Epidermal melanocyte (primary cell): ENCODE results near the gene HOXA9.
A peak's percentile ranks its signal among the peaks of the same experiment; 100 is the strongest.

ENCODE experiments used
- DNase-seq: peaks from one replicate; pipeline ENCODE4 v3.0.0; 2011; ENCODE audit warnings: low spot score; ENCODE audit not compliant: insufficient read length

Gene HOXA9

GRCh38 chr7:27154901-27155815 is 10.2 kb downstream of the HOXA9 start:
- no peak for DNase-seq

GRCh38 chr7:27154369-27154768 is 11.0 kb downstream of the HOXA9 start:
- no peak for DNase-seq

DNA sequence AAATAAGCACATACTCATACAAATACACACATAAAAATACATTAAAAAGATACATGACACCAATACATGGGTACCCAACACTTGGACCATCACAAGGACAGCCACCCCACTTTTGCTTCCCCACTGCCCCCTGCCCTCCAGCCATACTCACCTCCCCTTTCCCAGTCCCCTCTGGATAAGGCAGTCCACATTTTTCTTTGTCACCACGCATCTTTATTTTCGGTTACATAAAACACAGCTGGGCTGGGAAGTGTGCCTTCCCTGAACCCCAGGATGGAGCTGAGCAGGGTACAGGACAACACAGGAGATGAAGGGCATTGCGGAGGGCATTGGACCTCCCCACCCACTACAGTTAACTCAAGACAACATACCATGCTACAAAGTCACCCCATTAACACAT is 11.8 kb downstream of the HOXA9 start:
- no peak for DNase-seq

- no peak for DNase-seq
Observed at GRCh38 chr7:27152816-27153442, 12.4 kb downstream of the HOXA9 start.

- peak; percentile 87 for DNase-seq
Observed at GRCh38 chr7:27151931-27152815, 13.2 kb downstream of the HOXA9 start, which contains the start of gene HOXA3. HOXA3 (minus strand) TSS chr7:27152583; CDS start chr7:27110640, 41,943 bp downstream.

DNA sequence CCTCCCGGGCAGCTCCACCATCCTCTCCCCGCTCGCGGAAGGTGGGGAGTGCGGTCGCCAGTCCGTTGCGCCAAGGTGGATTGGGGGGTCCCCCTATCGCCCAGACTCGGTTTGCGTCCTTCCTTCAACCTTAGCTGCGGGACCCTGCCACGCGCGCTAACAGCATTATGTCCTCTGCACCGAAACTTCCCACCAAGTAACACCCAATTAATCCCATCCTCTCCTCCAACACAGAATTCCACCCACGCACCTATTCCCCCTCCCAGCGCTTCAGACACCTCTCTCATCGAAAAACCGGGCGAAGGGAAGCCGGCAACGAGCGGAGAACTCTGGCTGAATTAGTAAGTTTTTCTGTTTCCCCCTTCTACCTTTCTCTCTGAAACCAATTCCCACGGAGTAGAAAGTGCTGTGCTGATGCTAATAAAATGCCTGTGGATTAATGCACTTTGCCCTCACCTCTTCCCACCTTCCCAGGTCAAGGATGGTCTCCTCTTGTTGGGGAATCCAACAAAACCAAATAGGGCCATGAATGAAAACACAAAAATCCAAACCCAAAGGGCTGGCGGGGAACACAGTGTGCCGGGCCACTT is 13.9 kb downstream of the HOXA9 start:
- no peak for DNase-seq

DNA sequence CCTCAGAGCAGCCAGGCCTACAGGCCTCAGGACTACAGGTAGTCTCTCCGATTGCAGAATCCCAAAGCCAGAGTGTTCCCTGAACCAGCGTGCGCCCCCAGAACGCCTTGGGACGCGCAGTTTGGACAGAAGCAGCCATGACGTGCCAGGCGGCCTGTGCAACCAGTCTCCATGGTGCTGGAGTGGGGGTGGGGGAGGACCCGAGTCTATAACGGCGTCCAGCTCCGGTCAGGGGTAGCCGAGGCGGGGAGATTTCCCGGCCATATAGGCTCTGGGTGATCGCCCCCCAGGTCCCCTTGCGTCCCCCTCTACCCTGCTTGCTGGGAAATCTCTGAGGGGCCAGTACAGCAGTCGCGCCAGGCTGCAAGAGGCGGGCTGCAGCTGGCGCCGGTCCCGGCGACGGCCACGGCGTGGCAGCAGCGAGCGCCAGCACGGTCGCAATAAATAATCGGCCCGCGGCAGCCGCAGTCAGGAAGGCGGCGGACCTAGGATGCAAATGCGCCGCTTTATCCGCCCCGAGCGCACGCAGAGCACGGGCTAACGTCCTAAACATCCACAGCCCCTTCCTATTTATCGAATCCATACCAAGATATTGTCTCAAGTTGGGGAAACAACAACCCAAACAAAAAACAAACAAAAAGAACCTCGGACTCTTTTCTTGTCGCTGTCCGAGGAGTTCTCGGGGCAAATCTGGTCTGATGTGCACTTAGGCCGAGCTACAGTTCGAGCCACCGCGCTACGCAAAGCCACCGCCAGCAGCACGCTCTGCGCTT is 14.6 kb downstream of the HOXA9 start:
- DNase-seq: peak; percentile 97

- DNase-seq: no peak
Observed at GRCh38 chr7:27149842-27150567, 15.3 kb downstream of the HOXA9 start.

DNA sequence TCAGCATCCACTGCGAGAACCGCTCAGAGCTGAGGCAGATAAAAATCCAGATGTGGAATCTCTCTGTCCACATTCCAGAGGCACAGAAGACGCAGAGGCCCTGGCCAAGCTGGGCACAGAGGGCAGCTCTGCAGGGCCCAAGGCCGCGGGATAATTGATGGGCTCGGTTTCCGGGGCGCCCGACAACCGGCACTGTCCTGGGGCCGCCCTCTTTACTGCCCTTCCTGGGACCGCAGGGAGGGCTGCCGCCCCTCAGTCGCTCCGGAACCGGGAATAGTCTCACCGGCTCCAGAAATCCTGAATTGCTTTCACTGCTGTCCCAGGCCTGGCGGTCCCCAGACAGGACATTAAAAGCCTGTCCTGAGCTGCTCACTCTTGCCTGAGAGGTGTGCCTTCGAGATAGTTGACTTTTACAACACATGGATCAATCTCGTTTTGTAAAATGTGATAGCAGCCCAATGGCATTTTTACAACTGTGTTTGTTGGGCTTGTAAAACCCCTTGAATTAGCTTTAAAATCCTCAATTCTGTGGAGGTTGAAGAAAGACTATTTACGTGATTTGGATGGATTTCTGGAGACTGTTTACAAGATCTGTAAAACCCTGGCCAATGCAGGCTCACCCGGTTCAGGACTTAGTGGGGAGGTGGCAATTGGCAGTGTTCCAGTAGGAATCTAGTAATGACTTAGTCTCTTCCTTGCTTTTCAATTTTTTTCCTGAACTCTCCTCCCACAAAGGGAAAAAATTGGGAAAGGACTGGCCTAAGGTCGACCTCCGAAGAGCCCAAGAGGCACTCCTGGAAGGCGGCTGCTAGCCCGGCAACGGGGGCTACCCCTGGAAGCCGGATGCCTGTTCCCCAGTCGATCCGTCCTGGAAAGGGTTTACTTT is 16.3 kb downstream of the HOXA9 start:
- DNase-seq: no peak

DNA sequence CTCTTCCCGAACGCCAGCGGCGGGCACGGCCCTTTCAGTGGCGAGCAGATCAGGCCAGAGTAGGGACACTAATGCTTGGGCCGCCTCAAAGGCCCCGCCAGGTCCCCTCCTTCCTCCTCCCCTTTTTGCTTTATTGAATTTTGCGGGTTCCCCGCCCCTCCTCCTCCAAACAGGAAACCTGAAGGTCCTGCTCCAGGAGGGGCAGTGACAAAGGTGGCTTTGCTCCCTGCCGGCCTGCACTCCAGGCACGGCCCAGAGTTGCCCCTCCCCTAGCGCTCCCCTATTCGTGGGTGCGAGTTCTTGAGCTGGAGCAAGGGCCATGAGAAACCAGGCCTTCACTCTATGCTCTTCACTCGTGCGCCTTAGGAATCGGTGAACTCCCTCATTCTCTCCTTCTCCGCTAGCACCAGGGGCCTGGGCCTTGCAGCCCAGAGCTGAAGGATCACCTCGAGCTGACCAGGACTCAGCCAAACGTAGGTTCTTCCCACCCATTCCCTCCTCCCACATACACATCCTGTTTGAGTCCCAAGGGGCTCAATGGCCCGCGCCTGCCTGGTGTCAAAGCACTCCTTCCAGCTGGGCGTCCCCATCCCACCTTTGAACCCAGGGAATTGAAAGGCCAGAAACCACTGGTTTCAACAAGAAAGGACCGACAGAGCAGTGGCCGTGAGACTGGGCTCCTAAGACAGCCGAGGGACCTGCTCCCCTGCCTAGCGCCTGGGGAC is 17.1 kb downstream of the HOXA9 start:
- DNase-seq: no peak

- no peak for DNase-seq
Observed at GRCh38 chr7:27147199-27148030, 17.9 kb downstream of the HOXA9 start, which contains the start of gene HOXA6. HOXA6 (minus strand) TSS chr7:27147774; CDS start chr7:27147749, 25 bp downstream.

GRCh38 chr7:27146491-27147198 is 18.7 kb downstream of the HOXA9 start:
- DNase-seq: no peak

- no peak for DNase-seq
Observed at GRCh38 chr7:27145914-27146412, 19.4 kb downstream of the HOXA9 start.

- DNase-seq: no peak
Observed at GRCh38 chr7:27145165-27145913, 20.0 kb downstream of the HOXA9 start.

DNA sequence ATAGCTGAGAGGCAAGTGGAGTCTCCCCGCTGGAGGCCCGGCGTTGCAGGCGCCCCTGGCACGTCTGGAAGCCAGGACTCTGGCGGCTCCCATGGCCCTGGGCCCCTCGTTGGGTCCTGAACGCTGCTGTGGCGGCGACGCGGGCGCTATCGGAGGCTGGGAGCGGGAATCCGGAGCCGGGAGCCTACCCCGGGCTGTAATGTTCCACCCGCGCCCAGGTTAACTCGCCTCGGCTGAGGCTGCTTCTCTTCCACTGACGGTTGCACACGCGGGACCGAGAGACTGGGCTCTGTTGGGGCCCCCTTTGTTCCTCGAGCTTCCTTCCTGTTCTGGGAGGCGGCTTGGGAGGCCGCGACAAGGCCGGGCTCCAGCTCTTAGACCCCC is 20.6 kb downstream of the HOXA9 start:
- no peak for DNase-seq
